IPS-18c (cell line): ENCODE results near the gene KLHL21.

Source experiments
- H3K4me3 ChIP-seq: 2 replicates; pipeline ENCODE4 v1.7.0; 2013; ENCODE audit warnings: low read depth, mild to moderate bottlenecking, low read length, moderate library complexity; ENCODE audit not compliant: insufficient read depth
- H3K9me3 ChIP-seq: one replicate; pipeline ENCODE4 v1.6.1; 2013; ENCODE audit warnings: mild to moderate bottlenecking, low read length, moderate library complexity; ENCODE audit not compliant: control insufficient read depth, insufficient read depth

Gene KLHL21

DNA sequence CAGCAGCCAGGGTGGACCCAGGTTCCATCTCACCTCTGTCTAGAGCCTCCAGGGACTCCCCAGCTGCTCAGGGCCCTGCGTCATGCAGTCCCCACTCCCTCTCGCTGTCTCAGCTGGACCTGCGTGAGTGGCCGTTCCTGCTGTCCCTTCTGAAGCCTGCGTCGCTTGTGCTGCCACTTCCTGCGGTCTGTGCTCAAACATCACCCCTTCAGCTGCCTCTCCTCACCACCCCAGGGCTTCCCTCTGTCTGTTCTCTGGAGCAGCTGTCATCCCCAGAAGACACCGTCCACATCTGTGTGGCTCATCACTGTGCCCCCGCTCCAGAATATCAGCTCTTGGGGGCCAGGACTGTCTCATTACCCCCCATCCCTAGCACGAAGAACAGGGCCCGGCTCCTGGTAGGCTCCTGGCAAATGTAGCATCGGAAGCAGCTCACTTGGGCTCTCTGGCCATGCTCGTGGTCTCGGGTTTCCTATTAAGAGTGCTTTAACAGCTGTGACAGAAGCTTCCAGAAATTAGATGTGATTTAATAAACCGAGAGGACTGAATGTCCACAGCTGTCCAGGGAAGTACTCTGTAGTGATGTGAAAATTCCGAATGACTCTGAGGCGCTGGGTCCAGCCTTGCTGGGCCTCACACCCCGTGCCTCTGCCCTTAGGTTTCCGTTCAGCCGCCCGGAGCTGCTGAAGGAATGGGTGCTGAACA, 25.3 kb upstream of the KLHL21 start:
- Histone ChIP-seq H3K4me3 (no peak overlapping the region), H3K9me3 (no peaks in the 10 kb centered on the region)

DNA sequence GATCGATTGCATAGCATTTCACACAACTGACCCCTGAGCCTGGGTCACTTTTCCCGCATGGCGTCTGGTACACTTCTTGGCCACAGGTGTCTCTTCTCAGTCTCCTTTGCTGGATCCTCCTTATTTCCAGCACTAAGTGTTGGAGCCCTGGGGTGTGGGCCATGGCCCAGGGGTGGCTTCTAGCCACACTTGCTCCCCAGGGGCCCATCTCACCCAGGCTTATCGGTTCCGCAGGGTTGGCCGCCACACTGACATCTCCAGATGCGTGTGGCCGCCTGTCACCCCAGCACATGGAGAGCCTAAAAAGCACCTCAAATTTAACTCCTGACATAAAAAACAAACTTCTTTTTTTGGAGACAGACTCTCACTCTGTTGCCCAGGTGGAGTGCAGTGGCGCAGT, 24.4 kb upstream of the KLHL21 start:
- no peaks in the 10 kb centered on the region for H3K9me3 ChIP-seq
- H3K4me3 ChIP-seq = peak overlapping the region; percentile 1; the same call in 1 of the 2 replicates

DNA sequence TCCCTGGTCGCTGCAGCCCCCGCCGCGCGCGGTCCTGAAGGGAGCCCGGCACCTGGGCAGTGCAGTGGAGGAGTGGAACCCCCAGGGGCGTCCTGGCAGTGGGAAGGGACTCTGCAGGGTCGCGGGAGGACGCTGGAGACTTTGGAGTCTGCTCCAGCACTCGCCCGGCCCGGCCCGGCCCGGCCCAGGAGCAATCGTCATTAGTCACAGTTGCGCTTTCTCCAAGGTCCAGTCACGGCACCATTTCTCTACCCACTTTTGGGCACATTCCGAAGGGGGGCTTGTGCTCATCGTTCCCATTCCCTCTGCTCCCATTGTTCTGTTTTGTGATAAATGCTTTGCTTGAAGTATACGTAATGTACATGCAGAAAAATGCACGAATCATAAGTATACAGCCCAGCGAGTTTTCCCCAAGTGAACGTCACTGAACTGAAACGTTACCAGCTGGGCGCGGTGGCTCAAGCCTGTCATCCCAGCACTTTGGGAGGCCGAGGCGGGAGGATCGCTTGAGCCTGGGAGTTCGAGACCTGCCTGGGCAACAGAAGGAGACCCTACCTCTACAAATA, 23.0 kb upstream of the KLHL21 start:
- no peaks in the 10 kb centered on the region for H3K9me3 ChIP-seq
- H3K4me3 ChIP-seq = peak overlapping the region; percentile 82

DNA sequence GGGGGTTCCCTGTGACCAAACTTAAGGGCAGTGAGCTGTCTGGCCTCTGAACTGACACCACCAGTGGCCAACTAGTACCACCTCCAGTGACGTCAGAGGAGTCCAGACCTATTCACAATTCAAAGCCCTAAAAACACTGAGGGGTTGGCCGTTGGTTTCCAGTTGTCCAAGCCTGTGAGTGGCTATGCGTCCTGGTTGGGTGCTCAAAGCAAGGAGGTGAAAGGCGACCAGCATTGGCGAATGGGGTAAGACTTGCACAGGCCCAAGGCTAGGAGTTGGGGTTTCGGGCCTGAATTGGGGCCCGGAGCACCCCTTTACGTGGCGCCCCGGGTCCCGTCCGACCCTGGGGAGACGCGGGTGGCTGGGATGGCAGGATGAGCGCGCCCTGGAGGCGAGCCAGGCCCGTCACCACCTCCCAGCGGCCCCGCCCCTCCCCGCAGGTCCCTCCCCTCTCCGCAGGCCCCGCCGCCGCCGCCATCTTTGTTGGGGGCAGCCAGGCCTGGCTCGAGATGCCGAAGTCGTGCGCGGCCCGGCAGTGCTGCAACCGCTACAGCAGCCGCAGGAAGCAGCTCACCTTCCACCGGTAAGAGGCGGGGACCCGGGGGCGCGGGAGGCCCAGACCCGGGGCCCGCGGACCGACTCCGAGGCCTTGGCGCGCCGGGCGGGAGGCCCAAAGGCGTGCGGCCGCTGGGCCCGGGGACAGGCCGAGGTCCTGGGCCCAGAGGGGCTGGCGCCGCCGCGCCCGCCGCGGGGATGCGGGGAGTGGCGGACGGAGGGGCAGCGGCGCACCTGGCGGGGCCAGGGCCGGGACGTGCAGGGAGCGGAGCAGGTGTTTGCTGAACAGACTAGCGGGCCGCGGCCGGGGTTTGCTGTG, 22.3 kb upstream of the KLHL21 start, which contains the start of gene THAP3:
TSS of gene THAP3 (plus strand) at position 159 of the 874 bp plus-strand sequence. CDS start at position 510, 351 bp downstream.
- H3K4me3 ChIP-seq = peak within 1 kb of the TSS; percentile 82
- H3K9me3 ChIP-seq = no peaks in the 10 kb centered on the region

DNA sequence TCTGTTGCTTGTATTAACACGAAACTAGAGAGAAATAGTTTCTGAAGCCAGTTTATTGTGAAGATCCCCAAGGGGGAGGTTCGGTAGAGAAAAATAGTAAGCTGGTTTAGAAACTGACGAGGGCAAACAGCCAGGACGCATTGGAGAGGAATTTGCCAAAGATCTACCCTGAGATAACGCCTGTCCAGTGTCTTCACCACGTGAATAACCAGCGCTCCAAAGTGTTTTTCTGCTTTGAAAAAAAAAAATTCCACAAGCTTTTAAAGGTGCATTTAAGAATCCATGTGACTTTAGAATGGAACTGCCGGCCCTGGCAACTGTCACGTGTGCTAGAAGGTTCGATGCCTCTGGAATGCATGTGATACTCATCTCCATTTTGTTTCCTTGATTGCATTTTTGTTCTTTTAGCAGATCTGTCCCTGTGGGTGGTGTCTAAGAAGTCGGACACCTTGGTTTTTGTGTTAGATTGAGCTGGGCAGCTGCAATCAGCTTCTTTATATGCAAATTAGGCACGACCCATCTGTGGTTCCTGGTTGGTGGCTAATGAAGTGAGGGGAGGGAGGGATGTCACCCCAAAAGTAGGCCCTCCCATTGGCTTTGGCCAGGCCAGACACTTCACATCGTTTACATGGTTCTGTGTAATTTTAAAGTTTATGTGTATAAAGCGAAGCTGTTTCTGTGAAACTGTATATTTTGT, 20.7 kb upstream of the KLHL21 start:
- Histone ChIP-seq H3K4me3 (no peak overlapping the region), H3K9me3 (no peaks in the 10 kb centered on the region)

DNA sequence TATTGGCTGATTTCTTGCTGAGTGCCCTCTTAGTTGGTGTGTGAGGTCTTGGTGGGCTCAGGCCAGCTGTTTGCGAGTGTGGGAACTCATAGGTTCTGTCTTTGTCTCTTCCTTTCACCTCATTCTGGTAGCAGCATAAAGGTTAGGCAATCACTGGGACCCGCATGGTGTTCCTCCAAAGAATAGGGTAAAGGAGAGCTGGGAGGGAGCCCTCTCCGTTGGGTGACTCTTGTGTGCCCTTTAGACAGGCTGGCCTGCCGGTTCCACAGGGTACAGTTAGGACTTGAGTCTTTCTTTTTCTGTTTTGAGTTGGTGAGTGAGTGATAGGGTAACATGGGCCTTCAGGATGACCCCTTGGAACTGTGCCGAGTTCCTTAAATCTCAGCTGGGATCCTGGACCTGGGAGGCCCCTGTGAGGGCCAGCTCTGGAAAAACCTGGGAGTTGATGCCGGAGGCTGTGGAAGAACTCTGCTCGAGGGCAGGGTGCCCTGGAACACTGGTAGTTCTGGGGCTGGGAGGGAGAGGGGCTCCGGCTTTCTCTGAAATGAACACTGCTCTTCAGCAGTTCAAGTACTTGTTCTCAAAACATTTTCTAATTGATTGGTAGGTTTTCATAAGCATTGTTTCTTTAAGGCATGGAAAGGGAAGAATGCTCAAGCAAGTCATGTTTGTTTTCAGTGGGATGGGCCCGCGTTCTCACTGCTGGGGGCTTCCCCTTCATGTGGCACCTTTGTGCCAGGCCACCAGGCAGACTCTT, 19.9 kb upstream of the KLHL21 start:
- no peaks in the 10 kb centered on the region for H3K9me3 ChIP-seq
- H3K4me3 ChIP-seq = no peak overlapping the region

DNA sequence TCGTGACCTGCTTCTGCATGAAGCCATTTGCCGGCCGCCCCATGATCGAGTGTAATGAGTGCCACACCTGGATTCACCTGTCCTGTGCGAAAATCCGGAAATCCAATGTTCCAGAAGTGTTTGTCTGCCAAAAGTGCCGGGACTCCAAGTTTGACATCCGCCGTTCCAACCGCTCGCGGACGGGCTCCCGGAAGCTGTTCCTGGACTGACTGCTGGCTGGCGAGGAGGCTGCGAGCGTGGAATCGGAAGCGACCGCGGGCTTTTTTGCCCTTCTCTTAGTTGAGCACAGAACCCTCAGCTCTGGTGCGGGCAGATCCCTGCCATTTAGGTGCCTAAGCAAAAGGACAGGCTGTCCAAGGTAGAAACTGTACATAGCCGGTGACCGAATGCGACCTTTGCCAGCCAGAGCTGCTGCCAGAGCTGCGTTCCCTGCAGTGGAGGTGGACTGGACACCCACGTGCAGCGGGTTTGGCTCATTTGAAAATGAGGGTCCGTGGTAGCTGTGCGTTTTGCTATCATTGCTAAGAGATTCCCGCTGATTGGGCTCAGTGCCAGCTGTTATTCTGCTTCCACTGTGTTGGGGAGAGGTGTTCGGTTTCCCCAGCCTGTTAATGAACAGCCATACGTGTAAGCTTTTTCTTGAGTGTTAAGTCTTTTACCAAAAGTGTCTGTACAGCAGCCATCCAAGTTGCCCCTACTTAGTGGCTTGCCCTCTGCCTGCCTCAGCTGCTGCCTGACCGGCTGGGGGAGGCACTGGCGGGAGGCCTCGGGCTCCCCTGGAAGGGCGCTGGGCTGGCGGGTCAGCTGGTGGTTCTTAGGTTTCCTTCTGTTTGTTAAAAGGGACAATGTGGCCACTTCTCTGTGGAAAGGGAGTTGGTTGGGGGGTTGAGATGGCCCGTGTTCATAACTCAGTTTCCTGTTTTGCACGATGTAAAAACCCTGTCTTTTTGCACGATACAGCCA, 19.0 kb upstream of the KLHL21 start:
- Histone ChIP-seq H3K9me3 (no peaks in the 10 kb centered on the region), H3K4me3 (no peak overlapping the region)

DNA sequence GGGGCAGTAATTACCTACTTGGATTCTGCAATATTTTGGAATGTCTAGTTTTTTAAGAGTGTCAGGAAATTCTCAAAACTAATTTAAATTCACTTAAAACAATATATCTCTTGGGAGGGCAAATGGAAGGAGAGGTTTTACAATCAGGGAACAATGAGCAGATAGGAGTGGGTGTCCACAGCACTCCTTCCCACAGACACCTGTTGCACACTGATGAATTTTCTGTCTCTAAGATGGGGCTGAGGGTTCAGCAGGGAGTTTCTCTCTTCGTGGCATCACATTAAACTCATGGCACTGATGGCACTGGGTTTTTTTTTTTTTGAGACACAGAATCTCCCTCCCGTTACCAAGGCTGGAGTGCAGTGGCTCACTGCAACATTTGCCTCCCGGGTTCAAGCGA, 16.4 kb upstream of the KLHL21 start:
- H3K4me3 ChIP-seq = no peak overlapping the region
- H3K9me3 ChIP-seq = no peaks in the 10 kb centered on the region

DNA sequence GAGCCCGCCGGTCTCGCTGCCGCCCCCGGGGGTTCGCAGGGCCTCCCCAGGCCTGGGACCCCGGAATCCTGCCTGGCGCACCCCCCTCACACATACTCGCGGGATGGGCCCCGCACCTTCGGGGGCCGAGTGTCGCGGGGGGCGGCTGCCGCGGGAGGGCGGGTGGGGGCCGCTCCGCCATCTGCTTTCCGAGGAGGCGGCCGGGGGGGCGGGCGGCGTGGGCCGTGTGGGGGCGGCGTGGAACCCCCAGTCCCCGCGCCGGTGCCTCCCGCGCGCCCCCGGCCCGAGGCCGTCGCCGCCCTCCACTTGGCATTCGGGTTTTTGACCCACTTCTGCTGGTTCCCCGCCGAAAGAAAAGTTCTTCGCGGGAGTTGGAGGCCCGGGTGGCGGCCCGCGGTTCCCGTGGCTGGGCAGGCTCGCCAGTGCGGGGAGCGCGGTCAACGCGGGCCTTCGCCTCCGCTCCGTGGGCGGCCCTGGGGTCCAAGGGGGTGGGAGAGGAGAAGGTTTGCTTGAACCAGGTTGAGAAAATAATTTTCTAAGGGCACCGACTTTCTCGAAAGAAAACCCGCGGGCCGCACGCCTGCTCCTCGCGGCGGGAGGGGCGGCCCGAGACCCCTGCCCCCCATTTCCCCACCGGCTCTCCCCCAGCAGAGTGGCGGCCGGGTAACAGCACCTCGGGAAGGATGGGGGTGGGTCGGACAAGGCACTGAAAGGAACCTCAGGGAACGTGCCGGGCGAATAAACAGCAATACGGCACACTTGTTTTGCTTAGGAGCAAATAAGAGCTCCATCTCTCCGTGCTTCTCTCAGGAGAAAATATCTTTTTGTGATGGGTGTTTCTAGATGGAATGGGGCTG, 12.5 kb upstream of the KLHL21 start:
- H3K4me3 ChIP-seq = peak overlapping the region; percentile 58
- no peaks in the 10 kb centered on the region for H3K9me3 ChIP-seq

DNA sequence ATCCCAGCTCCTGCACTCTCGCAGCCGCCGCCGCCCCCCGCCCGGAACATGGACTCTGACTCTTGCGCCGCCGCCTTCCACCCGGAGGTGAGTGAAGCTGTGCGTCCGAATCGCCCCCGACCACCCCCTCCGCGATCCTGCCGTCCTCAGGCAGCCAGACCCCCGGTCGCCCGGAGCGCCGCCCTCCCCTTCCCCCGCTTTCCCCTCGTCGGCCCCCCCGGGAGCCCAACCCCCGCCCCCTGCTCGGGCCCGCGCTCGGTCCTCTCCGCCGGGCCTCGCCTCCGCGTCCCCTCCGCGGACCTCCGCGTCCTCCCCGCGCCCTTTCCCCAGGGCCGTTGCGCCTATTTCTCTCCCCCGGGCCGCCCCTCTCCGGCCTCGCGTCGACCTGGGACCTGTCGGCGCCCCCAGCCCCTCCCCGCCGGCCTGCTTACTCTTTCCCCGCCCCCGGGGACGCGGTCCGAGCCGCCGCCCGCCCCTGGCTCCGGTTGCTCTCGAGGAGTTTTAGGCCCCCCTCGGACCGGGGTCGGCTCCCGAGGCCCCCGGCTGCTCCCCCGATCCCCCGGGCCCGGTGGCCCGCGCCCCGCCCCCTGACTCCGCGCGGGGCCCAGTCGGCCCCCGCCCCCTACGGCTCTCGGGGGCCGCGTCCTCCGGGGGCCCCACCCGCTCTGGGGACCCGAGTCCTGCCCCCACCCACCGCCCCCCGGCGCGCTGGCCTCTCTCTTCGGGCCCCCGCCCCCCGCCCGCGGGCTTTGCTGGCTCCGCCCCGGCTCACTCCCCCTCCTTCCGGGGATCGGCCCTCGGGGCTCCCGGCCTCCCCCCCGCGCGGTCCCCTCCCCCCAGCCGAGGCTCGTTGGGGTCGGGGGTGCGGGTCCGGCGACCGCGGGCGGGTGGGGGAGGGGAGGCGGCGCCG, 11.6 kb upstream of the KLHL21 start:
- H3K4me3 ChIP-seq = peak overlapping the region; percentile 86
- H3K9me3 ChIP-seq = no peaks in the 10 kb centered on the region

DNA sequence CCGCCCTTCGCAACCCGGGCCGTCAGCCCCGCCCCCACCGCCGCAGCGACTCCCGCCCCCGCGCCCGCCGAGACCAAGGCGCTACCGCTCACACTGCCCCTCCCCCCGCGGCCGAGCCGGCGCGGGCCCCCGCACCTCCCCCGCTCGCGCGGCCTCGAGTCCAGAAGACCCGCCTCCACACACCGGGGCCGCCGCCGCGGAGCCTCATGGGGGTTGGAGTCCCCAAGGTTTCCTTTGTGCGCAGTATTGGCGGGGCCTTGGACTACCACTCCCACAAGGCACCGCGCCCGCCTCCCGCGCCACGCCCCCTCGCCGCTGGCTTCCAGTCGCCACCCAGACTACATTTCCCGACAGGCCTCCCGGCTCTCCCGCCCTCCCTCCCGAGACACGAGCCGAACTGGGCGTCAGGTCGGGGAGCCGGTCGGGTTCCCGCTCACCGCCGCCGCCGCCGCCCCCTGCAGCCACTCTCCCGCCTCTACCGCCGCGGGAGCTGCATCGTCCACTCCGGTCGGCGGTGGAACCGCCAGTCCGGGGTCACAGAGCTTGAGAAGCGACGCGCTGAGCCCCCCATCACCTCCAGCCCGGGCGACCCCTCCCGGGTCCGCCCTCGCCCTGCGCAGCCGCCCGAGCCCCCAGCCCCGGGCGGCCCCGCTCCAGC, 10.8 kb upstream of the KLHL21 start, which contains the start of gene PHF13:
TSS of gene PHF13 (plus strand) at position 371 of the 658 bp plus-strand sequence. CDS start 336 bp downstream, outside the sequence.
- Histone ChIP-seq H3K4me3 (peak within 1 kb of the TSS; percentile 86), H3K9me3 (no peaks in the 10 kb centered on the region)

DNA sequence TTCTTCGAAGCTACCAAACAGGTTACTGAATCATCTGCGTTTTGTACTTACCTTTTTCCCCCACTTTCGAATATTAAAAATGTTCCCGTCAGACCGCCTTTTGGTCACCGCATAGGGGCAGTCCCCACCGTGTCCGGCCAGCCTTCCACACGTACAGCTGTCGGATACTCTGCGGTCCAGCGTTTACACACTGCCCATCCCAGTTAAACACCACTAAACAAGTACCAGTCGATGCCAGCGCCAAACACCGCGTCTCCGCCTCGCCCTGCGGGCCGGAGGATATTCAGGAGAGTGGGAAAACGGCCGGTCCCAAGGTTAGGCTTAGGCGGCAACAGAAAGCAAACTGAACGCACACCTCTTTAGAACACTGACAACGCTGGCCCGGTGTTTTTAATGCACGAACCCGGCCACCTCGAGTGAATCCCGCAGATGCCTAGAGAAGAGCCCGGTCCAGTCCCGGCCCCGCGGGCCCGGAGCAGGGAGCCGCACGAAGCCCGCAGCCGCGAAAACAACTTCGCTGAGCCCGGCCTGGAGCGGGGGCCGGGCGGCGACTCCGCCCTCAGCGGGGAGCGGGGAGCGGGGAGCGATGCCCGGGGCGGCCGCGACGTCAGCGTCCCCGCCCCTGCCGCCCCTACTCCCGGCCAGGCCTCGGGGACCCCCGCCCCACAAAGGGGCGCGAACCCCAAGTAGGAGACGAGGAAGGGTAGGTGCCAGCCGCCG, 10.1 kb upstream of the KLHL21 start:
- H3K9me3 ChIP-seq = no peaks in the 10 kb centered on the region
- peak overlapping the region; percentile 77 for H3K4me3 ChIP-seq

DNA sequence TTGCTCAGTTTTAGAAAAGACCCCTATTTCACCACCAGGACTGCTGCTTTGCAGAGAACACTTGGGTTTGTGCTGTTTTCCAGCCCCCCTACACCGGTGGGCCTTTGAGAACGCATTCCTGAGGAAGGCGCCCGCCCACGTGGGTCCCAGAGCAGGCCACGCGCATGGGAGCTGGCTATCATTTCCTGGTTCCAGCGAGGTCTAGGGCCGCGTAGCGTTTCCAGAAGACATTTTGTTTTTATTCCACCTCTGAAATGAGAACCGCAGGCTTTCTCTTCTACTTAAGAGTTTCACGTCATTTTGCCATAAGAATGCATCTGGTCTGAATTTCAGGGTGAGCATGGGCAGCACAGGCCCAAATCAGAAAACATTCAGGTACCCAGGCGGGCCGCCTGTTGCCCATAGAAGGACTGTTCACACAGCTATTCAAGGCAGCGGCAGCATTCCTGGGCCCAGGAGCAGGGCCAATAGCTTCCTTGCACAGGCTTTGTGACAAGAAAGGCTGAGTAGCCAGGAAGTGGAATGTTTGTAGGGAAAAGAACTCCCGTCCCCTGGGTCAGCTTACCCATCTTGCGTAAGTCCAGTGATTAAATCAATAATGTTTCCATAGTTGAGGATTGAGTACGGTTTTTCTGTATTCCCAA, 1.4 kb upstream of the KLHL21 start:
- Histone ChIP-seq H3K4me3 (peak overlapping the region; percentile 97), H3K9me3 (peaks cover 8% of the 10 kb centered on the region)
